SK-N-MC (cell line): Measurements from ENCODE around the gene BCL2L1.
A peak's percentile ranks its signal among the peaks of the same experiment; 100 is the strongest.

ENCODE experiments used
- DNase-seq: peaks from one replicate; pipeline ENCODE4 v3.0.0-alpha.2; 2011; ENCODE audit warnings: low read depth, low spot score
- H3K27ac ChIP-seq: fragments of 200-600 bp; sonication (generic); 2 replicates; pipeline ENCODE4 v1.5.1; 2016; ENCODE audit warnings: mixed run types
- H3K36me3 ChIP-seq: fragments of 200-600 bp; sonication (generic); 2 replicates; pipeline ENCODE4 v1.6.1; 2017; ENCODE audit warnings: antibody characterized with exemption, low read length, mixed read lengths; ENCODE audit not compliant: insufficient read depth
- H3K4me3 ChIP-seq: fragments of 200-600 bp; sonication (generic); 2 replicates; pipeline ENCODE4 v1.5.1; 2016
- H3K9ac ChIP-seq: fragments of 200-600 bp; sonication (generic); 2 replicates; pipeline ENCODE4 v1.8.0; 2017; ENCODE audit warnings: mixed run types, mixed read lengths; ENCODE audit not compliant: insufficient read length
- H3K9me3 ChIP-seq: fragments of 200-600 bp; sonication (generic); 2 replicates; pipeline ENCODE4 v1.6.1; 2017; ENCODE audit warnings: low read depth, mild to moderate bottlenecking, antibody characterized with exemption, low read length, moderate library complexity, mixed read lengths
- EZH2 ChIP-seq: fragments of 200-600 bp; sonication (generic); IDR thresholded peaks from one replicate; pipeline ENCODE4 v1.6.1; 2017; ENCODE audit warnings: antibody characterized with exemption
- FOXP2 ChIP-seq: optimal IDR thresholded peaks from 2 replicates; pipeline ENCODE3; 2011; ENCODE audit warnings: mild to moderate bottlenecking, moderate library complexity; ENCODE audit not compliant: insufficient read depth; ENCODE audit errors: extremely low read length, control extremely low read depth
- POLR2AphosphoS5 ChIP-seq: IDR thresholded peaks from 2 replicates; pipeline ENCODE4 v1.6.1; 2012; ENCODE audit warnings: mild to moderate bottlenecking, low read depth, low read length, borderline replicate concordance

The BCL2L1 gene

DNA sequence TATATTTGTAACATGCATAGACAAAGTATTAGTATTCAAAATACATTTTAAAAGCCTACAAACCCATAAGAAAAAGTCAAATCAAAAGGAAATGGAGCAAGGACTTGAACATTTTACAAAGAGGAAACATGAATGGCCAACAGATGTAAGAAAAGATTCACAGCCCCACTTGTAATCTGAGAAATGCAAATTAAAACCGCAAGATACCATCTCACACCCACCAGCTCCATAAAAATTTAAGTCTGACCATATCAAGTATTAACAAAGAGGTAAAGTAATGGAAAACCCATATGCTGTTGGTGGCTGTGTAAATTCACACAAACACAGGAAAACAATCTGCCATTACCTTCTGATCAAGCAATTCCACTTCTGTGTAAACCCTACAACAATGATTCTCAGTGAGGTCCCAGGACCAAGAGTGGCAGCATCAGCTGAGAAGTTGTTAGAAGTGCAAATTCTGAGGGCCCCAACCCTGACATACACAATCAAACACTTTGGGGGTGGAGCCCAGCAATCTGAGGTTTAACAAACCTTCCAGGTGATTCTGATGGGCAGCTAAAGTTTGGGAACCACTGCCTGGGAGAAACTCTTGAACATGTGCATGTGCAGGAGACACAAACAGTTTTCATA is 30.9 kb downstream of the BCL2L1 start:
- TF ChIP-seq EZH2 (no peak), POLR2AphosphoS5 (no peak), FOXP2 (no peak)
- peak overlapping the region; percentile 51; the same call in 1 of the 2 replicates for H3K4me3 ChIP-seq
- peak overlapping the region; percentile 68 for H3K27ac ChIP-seq
- H3K36me3 ChIP-seq, result no peaks in the 10 kb centered on the region
- H3K9me3 ChIP-seq, result no peaks in the 10 kb centered on the region
- no peak overlapping the region for H3K9ac ChIP-seq
- peak; percentile 30 for DNase-seq

DNA sequence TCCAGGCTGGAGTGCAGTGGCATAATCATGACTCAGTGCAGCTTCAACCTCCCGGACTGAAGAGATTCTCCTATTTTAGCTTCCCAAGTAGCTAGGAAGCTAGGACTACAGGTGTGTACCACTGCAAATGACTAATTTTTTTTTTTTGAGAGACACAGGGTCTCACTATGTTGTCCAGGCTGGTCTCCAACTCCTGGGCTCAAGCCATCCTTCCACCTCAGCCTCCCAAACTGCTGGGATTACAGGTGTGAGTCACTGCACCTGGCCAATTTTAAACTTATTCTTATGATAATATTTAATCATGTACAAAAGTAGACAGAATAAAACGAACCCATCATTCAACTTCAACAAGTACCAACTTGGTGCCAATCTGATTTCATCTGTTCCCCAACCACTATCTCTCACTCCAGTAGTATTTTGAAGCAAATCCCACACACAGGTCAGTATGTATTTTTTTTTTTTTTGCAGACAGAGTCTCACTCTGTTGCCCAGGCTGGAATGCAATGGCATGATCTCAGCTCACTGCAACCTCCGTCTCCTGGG is 32.5 kb downstream of the BCL2L1 start:
- DNase-seq, result no peak
- no peak overlapping the region for H3K9ac ChIP-seq
- H3K36me3 ChIP-seq, result no peaks in the 10 kb centered on the region
- TF ChIP-seq EZH2 (no peak), FOXP2 (no peak), POLR2AphosphoS5 (no peak)
- no peak overlapping the region for H3K4me3 ChIP-seq
- peak overlapping the region; percentile 60; the same call in 1 of the 2 replicates for H3K27ac ChIP-seq
- H3K9me3 ChIP-seq, result no peaks in the 10 kb centered on the region

DNA sequence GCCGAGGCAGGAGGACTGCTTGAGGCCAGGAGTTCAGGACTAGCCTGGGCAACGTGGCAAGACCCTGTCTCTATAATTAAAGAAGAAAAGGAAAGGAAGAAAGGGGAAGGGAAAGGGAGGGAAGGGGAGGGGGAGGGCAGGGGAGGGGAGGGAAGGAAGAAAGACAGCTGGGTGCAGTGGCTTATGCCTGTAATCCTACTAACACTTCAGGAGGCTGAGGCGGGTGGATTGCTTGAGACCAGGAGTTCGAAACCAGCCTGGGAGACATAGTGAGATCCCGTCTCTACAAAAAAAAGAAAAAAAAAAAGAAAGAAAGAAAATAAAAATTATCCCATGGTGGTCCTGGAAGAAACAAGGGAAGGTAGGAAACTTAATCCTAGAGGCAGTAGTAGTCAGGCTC is 33.5 kb downstream of the BCL2L1 start:
- TF ChIP-seq EZH2 (no peak), FOXP2 (no peak), POLR2AphosphoS5 (no peak)
- no peaks in the 10 kb centered on the region for H3K36me3 ChIP-seq
- no peak overlapping the region for H3K4me3 ChIP-seq
- H3K9ac ChIP-seq, result no peak overlapping the region
- H3K27ac ChIP-seq, result no peak overlapping the region
- DNase-seq, result no peak
- no peaks in the 10 kb centered on the region for H3K9me3 ChIP-seq

DNA sequence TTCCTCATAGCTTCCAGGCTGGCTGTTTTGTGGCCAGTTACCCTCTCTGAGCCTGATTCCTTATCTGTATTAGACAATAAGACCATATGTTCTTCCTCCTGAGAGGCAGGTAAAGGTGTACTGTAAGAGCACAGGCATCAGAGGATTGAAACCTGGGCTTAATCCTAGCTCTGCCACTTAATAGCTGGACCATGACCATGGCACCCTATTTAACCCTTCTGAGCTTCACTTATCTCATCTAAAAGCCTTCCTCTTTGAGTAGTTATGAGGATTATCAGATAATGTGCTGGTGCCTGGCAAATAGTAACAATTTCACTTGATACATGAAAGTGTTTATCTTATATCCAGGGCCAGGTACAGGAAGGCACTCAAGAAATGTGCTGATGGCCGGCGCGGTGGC is 34.9 kb downstream of the BCL2L1 start:
- Histone ChIP-seq H3K4me3 (no peak overlapping the region), H3K27ac (no peak overlapping the region), H3K9ac (no peak overlapping the region), H3K9me3 (no peaks in the 10 kb centered on the region), H3K36me3 (no peaks in the 10 kb centered on the region)
- TF ChIP-seq FOXP2, result no peak
- TF ChIP-seq POLR2AphosphoS5, result no peak
- TF ChIP-seq EZH2, result no peak
- DNase-seq, result no peak

DNA sequence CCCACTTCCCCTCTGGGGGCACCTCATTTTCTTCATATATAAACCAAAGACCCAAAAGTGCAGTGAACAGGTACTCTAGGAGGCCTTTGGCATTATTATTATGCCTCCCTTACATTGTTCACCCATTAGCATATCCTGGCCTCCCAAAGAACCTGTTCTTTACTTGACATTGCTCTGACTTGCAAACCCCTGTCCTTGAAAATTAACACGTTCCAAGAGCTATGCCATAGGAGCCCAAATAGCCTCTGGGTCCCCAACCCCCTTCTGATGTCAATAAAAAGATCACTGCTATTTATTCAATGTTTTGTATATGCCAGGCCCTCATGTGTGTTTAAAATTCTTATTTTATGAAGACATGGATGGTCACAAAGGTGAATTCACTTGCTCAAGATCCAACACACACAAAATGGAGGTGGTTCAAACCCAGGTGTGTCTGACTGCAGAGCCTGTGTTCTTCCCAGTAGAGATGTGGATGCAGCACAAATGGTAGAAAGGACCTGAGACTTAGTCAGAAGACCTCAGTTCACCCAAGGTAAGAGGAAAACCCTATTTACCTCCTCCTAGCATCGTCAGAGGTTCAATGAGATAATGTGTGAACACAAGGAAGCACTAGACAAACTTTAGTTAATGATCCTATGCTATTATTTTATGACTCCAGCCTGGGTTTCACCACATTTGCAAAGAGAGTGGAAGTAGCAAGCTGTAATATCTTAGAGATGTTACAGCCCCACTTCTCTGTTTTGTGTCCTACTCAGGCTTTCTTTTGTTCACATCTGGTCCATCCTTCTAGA is 36.6 kb downstream of the BCL2L1 start:
- no peaks in the 10 kb centered on the region for H3K9me3 ChIP-seq
- TF ChIP-seq POLR2AphosphoS5 (no peak), FOXP2 (no peak)
- no peaks in the 10 kb centered on the region for H3K36me3 ChIP-seq
- no peak overlapping the region for H3K9ac ChIP-seq
- DNase-seq, result no peak
- H3K4me3 ChIP-seq, result no peak overlapping the region
- no peak overlapping the region for H3K27ac ChIP-seq

DNA sequence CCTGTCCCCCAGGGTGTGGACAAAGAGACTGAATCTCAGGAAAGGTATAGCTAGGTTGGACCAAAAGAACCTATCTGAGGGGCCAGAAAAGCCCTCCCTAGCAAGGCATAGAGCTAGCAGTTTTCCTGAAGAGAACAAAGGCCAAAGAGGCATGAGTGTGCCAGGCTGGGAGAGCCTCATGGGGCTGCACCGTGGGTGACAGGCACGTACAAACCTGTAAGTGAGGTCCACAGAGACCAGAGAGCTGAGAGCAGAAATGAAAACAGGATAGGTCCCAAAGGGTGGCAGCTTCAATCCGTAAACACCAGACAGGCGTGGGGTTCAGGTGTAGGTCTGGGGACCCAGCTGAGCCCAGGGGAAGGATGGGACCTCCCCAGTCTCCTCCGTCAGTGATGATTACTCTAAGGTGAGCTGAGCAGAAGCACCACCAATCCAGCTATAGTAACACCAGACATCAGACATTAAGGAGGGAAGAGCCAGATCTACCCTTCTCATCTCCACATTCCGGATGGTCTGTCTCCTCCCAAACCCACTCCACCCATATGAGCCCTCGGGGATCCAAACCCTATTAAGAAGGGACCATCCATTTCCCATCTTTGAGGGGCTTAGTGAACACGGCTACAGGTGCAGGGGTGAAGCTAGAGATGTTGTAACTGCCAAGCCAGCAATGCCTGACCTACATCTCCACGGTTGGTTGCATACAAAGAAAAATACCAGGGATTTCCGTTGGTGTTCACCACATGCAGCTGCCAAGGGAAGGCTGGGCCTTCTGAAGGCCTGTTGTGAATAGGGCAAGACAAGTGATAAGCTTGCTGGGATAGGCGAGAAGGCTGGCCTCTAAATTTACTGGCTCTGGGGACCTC is 38.3 kb downstream of the BCL2L1 start:
- Histone ChIP-seq H3K9ac (no peak overlapping the region), H3K27ac (no peak overlapping the region), H3K9me3 (no peaks in the 10 kb centered on the region), H3K4me3 (no peak overlapping the region), H3K36me3 (no peaks in the 10 kb centered on the region)
- no peak for TF ChIP-seq EZH2
- no peak for TF ChIP-seq FOXP2
- no peak for TF ChIP-seq POLR2AphosphoS5
- DNase-seq, result no peak

DNA sequence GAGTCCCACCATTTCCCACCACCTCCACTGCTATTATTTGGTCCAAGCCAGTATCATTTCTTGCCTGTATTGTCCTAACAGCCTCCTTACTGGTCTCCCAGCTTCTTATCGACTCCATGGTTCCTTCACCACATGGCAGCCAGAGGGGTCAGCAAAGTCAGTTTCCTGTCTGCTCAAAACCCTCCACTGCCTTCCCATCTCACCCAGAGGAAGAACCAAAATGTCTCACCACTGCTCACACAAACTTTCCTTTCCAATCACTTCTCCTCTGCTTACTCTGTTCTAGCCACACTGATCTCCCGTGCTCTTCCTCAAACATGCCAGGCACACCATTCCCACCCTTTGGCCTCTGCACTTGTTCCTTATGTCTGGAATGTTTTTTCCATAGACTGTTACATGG is 39.7 kb downstream of the BCL2L1 start:
- H3K9ac ChIP-seq, result no peak overlapping the region

DNA sequence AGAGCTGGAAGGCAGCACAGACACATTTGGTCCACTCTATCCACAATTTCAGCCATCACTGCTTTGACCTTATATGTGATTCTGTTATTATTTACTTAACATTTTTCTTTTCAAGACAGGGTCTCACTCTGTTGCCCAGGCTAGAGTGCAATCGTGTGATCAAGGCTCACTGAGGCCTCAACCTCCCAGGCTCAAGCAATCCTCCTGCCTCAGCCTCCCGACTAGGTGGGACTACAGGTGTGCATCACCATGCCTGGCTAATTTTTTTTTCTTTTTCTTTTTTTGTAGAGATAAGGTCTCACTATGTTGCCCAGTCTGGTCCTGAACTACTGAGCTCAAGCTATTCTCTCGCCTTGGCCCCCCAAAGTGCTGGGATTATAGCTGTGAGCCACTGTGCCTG is 40.3 kb downstream of the BCL2L1 start:
- Histone ChIP-seq H3K9ac (no peak overlapping the region), H3K27ac (no peak overlapping the region), H3K36me3 (no peaks in the 10 kb centered on the region), H3K9me3 (no peaks in the 10 kb centered on the region), H3K4me3 (no peak overlapping the region)
- no peak for DNase-seq
- no peak for TF ChIP-seq EZH2
- no peak for TF ChIP-seq POLR2AphosphoS5
- no peak for TF ChIP-seq FOXP2

More for the DNA sequence above, 39.7 kb downstream of the BCL2L1 start:
- TF ChIP-seq EZH2 (no peak), FOXP2 (no peak), POLR2AphosphoS5 (no peak)
- Histone ChIP-seq H3K27ac (no peak overlapping the region), H3K4me3 (no peak overlapping the region), H3K9me3 (no peaks in the 10 kb centered on the region), H3K36me3 (no peaks in the 10 kb centered on the region)
- no peak for DNase-seq
